GM23338 (cell line): ENCODE data around the gene CDK13. TPM values are rescaled to one million over a fixed set of nuclear protein-coding genes. Genes with fewer than 3 reads are reported as not detected.

Experiments used
- ATAC-seq: fragments of 200-7000 bp; cut with Tn5 transposase; 3 replicates; pipeline ENCODE4 v1.9.1; 2020
- DNase-seq: peaks from one replicate; pipeline ENCODE4 v3.0.0-alpha.2; 2015; ENCODE audit warnings: low spot score
- H2AFZ ChIP-seq: fragments of 200-600 bp; sonication (generic); 2 replicates; pipeline ENCODE4 v1.8.0; 2016; ENCODE audit warnings: antibody characterized with exemption, mild to moderate bottlenecking, moderate library complexity
- H3F3A ChIP-seq: fragments of 200-600 bp; sonication (generic); replicated peaks from 2 replicates; pipeline ENCODE4 v1.8.0; 2017; ENCODE audit warnings: antibody characterized with exemption, mixed run types, low read depth
- H3K27ac ChIP-seq: fragments of 200-600 bp; sonication (generic); 2 replicates; pipeline ENCODE4 v1.6.1; 2016; ENCODE audit warnings: low read depth
- H3K27me3 ChIP-seq: fragments of 200-600 bp; sonication (generic); 2 replicates; pipeline ENCODE4 v1.8.0; 2016; ENCODE audit warnings: mild to moderate bottlenecking, mixed run types, moderate library complexity; ENCODE audit not compliant: insufficient read depth
- H3K36me3 ChIP-seq: fragments of 200-600 bp; sonication (generic); 2 replicates; pipeline ENCODE4 v1.8.0; 2016; ENCODE audit warnings: mild to moderate bottlenecking; ENCODE audit not compliant: insufficient read depth
- H3K4me1 ChIP-seq: fragments of 200-600 bp; sonication (generic); 2 replicates; pipeline ENCODE4 v1.8.0; 2016; ENCODE audit warnings: mild to moderate bottlenecking, moderate library complexity; ENCODE audit not compliant: insufficient read depth
- H3K4me2 ChIP-seq: fragments of 200-600 bp; sonication (generic); 2 replicates; pipeline ENCODE4 v1.7.1; 2017; ENCODE audit warnings: mixed run types
- H3K4me3 ChIP-seq: fragments of 200-600 bp; sonication (generic); 2 replicates; pipeline ENCODE4 v1.6.1; 2016; ENCODE audit warnings: mixed run types
- H3K79me2 ChIP-seq: fragments of 200-600 bp; sonication (generic); replicated peaks from 2 replicates; pipeline ENCODE4 v1.8.0; 2017; ENCODE audit warnings: mild to moderate bottlenecking; ENCODE audit not compliant: insufficient read depth
- H3K9me2 ChIP-seq: fragments of 200-600 bp; sonication (generic); 2 replicates; pipeline ENCODE4 v1.8.0; 2017; ENCODE audit not compliant: insufficient read depth
- H4K20me1 ChIP-seq: fragments of 200-600 bp; sonication (generic); replicated peaks from 2 replicates; pipeline ENCODE4 v1.8.0; 2017; ENCODE audit warnings: mild to moderate bottlenecking; ENCODE audit not compliant: insufficient read depth
- H3K27ac Mint-ChIP-seq: 2 replicates; pipeline ENCODE4 v1.8.0; 2020; ENCODE audit warnings: inconsistent platforms, mild to moderate bottlenecking, moderate library complexity, mixed read lengths
- H3K27me3 Mint-ChIP-seq: 3 replicates; pipeline ENCODE4 v1.8.0; 2022; ENCODE audit warnings: low read depth, mild to moderate bottlenecking, moderate library complexity, mixed read lengths, inconsistent platforms; ENCODE audit not compliant: insufficient read depth, poor library complexity
- H3K36me3 Mint-ChIP-seq: 3 replicates; pipeline ENCODE4 v1.8.0; 2021; ENCODE audit warnings: low read depth, mild to moderate bottlenecking, inconsistent platforms, moderate library complexity, mixed read lengths
- H3K4me1 Mint-ChIP-seq: 3 replicates; pipeline ENCODE4 v1.8.0; 2020; ENCODE audit warnings: mild to moderate bottlenecking, inconsistent platforms, mixed read lengths
- H3K4me3 Mint-ChIP-seq: 3 replicates; pipeline ENCODE4 v1.8.0; 2021; ENCODE audit warnings: moderate library complexity, mild to moderate bottlenecking, inconsistent platforms, mixed read lengths
- H3K9me3 Mint-ChIP-seq: 3 replicates; pipeline ENCODE4 v1.8.0; 2020; ENCODE audit warnings: moderate library complexity, mild to moderate bottlenecking, inconsistent platforms, mixed read lengths
- CREB1 ChIP-seq: fragments of 250-450 bp; sonication (Bioruptor Pico); IDR thresholded peaks from 2 replicates; pipeline ENCODE4 v1.5.0; 2020; ENCODE audit warnings: low read depth, mild to moderate bottlenecking, moderate library complexity
- EZH2 ChIP-seq: fragments of 200-600 bp; sonication (generic); IDR thresholded peaks from one replicate; pipeline ENCODE4 v1.8.0; 2017; ENCODE audit warnings: antibody characterized with exemption, mild to moderate bottlenecking, low read depth; ENCODE audit not compliant: unreplicated experiment
- JUNB ChIP-seq: IDR thresholded peaks from one replicate; pipeline ENCODE4 v1.6.1; 2016; ENCODE audit warnings: antibody characterized with exemption; ENCODE audit not compliant: unreplicated experiment
- NANOG ChIP-seq: IDR thresholded peaks from 2 replicates; pipeline ENCODE4 v1.6.1; 2016; ENCODE audit warnings: antibody characterized with exemption, borderline replicate concordance
- STAT1 ChIP-seq: IDR thresholded peaks from one replicate; pipeline ENCODE4 v1.6.1; 2016; ENCODE audit warnings: antibody characterized with exemption; ENCODE audit not compliant: unreplicated experiment
- ZNF331 ChIP-seq: fragments of 250-450 bp; sonication (Bioruptor Pico); IDR thresholded peaks from 2 replicates; pipeline ENCODE4 v1.5.0; 2020; ENCODE audit warnings: low read depth, mild to moderate bottlenecking, moderate library complexity
- polyA plus RNA-seq: library from polyadenylated mRNA; unstranded; fragments of >200 nt; fragmentation: Nextera tagmentation; extraction: Ambion mirVana; gene quantifications from 2 replicates; pipeline ENCODE4 v1.2.1, GENCODE V29; 2016
- total RNA-seq: library from RNA; depleted of rRNA; stranded (reverse); fragments of >200 nt; shearing (Covaris generic); gene quantifications from 2 replicates; pipeline ENCODE4 v1.2.3, GENCODE V29; 2014
- TF ChIP-seq, protein P1 (sequence below): IDR thresholded peaks from one replicate; pipeline ENCODE4 v1.6.1; 2018; ENCODE audit warnings: antibody characterized with exemption; ENCODE audit not compliant: unreplicated experiment
- TF ChIP-seq, protein P2 (sequence below): IDR thresholded peaks from 2 replicates; pipeline ENCODE4 v1.6.1; 2016; ENCODE audit warnings: antibody characterized with exemption

The CDK13 gene
- total and polyA plus RNA-seq, 2 experiments from 2014 or later, result 39.4 to 80.2 TPM

DNA sequence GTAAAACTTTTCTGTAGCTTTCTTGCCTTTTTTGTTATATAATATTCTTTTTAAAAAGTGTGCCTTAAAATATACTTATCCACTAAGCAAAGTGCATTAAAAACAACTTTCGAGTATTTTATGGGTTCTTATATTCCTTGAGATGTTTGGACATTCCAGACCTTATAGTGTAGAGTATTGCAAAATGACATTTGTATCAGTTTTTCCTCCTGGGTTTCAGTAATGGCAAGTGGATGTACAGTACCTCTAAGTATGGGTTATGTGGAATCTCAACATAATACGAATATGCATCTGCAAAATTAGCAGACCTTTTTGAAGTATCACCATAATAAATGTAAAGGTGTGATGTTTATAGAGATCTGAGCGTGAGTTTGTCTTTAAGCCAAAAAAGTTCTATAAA, 2.7 kb downstream of the CDK13 start (continued):
- TF ChIP-seq, protein P1, sequence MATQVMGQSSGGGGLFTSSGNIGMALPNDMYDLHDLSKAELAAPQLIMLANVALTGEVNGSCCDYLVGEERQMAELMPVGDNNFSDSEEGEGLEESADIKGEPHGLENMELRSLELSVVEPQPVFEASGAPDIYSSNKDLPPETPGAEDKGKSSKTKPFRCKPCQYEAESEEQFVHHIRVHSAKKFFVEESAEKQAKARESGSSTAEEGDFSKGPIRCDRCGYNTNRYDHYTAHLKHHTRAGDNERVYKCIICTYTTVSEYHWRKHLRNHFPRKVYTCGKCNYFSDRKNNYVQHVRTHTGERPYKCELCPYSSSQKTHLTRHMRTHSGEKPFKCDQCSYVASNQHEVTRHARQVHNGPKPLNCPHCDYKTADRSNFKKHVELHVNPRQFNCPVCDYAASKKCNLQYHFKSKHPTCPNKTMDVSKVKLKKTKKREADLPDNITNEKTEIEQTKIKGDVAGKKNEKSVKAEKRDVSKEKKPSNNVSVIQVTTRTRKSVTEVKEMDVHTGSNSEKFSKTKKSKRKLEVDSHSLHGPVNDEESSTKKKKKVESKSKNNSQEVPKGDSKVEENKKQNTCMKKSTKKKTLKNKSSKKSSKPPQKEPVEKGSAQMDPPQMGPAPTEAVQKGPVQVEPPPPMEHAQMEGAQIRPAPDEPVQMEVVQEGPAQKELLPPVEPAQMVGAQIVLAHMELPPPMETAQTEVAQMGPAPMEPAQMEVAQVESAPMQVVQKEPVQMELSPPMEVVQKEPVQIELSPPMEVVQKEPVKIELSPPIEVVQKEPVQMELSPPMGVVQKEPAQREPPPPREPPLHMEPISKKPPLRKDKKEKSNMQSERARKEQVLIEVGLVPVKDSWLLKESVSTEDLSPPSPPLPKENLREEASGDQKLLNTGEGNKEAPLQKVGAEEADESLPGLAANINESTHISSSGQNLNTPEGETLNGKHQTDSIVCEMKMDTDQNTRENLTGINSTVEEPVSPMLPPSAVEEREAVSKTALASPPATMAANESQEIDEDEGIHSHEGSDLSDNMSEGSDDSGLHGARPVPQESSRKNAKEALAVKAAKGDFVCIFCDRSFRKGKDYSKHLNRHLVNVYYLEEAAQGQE, result no peak
- TF ChIP-seq NANOG, result no peak
- TF ChIP-seq, protein P2, sequence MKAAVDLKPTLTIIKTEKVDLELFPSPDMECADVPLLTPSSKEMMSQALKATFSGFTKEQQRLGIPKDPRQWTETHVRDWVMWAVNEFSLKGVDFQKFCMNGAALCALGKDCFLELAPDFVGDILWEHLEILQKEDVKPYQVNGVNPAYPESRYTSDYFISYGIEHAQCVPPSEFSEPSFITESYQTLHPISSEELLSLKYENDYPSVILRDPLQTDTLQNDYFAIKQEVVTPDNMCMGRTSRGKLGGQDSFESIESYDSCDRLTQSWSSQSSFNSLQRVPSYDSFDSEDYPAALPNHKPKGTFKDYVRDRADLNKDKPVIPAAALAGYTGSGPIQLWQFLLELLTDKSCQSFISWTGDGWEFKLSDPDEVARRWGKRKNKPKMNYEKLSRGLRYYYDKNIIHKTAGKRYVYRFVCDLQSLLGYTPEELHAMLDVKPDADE, result no peak

DNA sequence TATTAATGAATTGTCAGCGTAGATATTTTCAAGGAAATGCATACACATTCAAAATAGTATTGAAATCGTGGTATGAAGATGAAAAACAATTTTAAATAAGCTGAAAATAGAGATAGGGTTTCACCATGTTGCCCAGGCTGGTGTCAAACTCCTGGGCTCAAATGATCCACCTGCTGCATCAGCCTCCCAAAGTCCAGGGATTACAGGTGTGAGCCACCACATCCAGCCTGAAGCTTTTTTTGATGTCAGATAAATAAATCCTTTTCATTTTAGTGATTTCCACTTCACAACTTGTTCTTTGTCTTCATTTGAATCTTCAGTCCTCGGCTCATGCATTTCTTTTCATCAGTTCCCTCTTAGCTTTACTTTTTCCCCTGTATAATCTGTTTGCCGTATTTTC, 4.6 kb downstream of the CDK13 start:
- Histone ChIP-seq H4K20me1 (peaks cover 44% of the 10 kb centered on the region), H3K4me2 (peak overlapping the region; percentile 82)

More for the DNA sequence above, 4.6 kb downstream of the CDK13 start:
- Mint-ChIP-seq H3K4me1 (peaks cover 26% of the 10 kb centered on the region), H3K9me3 (no peaks in the 10 kb centered on the region), H3K4me3 (no peak overlapping the region), H3K27ac (no peak overlapping the region), H3K27me3 (peaks cover 3% of the 10 kb centered on the region), H3K36me3 (peaks cover 12% of the 10 kb centered on the region; the same call in 2 of the 3 replicates)
- H3K27ac ChIP-seq, result no peak overlapping the region
- DNase-seq (no peak), ATAC-seq (no peak)
- peak overlapping the region; percentile 22; the same call in 1 of the 2 replicates for H3K4me3 ChIP-seq
- H3K4me1 ChIP-seq, result peaks cover 44% of the 10 kb centered on the region
- no peaks in the 10 kb centered on the region for H3K27me3 ChIP-seq
- no peaks in the 10 kb centered on the region for H3K9me2 ChIP-seq
- H3K79me2 ChIP-seq, result peaks cover 82% of the 10 kb centered on the region
- H2AFZ ChIP-seq, result no peak overlapping the region
- no peaks in the 10 kb centered on the region for H3K36me3 ChIP-seq
- TF ChIP-seq EZH2, result no peak
- no peak for TF ChIP-seq ZNF331
- no peak for TF ChIP-seq CREB1 (CRISPR knock-in tag)
- no peak for TF ChIP-seq JUNB
- no peak for TF ChIP-seq NANOG
- TF ChIP-seq, protein P1, result no peak
- no peak for TF ChIP-seq STAT1
- H3F3A ChIP-seq, result no peaks in the 10 kb centered on the region; the same call in 1 of the 2 replicates
